Transverse colon (tissue), 4 donors: ENCODE results near the gene RBP3.

Experiments
- EP300 ChIP-seq: sonication (generic); formaldehyde crosslinking; IDR thresholded peaks from one replicate; pipeline ENCODE4 v1.6.1; 2017; ENCODE audit warnings: antibody characterized with exemption, low read depth
- POLR2A ChIP-seq: fragments of 450-650 bp; IDR thresholded peaks from one replicate; pipeline ENCODE4 v1.6.1; 2016; ENCODE audit warnings: antibody characterized with exemption, mild to moderate bottlenecking, moderate library complexity
- POLR2AphosphoS5 ChIP-seq, 3 donors: sonication (generic); formaldehyde crosslinking; IDR thresholded peaks; one replicate each; pipeline ENCODE4 v1.6.1; 2016; ENCODE audit warnings: antibody characterized with exemption in 3 of 3
- TF ChIP-seq, protein P1 (sequence below), 5 experiments: fragments of 200-600 bp in 3 of 5; fragments of 450-650 bp in 2 of 5; sonication (generic) in 3 of 5; IDR thresholded peaks; 1 replicate in 2 of 5; 2 replicates in 3 of 5; pipeline ENCODE4 v1.5.1; 2016 to 2017; ENCODE audit warnings: antibody characterized with exemption in 5 of 5, inconsistent platforms in 3 of 5, mild to moderate bottlenecking in 2 of 5, moderate library complexity in 1 of 5

GRCh38 chr10:47319784-47320183, 28.4 kb upstream of the RBP3 start:
- TF ChIP-seq, protein P1, sequence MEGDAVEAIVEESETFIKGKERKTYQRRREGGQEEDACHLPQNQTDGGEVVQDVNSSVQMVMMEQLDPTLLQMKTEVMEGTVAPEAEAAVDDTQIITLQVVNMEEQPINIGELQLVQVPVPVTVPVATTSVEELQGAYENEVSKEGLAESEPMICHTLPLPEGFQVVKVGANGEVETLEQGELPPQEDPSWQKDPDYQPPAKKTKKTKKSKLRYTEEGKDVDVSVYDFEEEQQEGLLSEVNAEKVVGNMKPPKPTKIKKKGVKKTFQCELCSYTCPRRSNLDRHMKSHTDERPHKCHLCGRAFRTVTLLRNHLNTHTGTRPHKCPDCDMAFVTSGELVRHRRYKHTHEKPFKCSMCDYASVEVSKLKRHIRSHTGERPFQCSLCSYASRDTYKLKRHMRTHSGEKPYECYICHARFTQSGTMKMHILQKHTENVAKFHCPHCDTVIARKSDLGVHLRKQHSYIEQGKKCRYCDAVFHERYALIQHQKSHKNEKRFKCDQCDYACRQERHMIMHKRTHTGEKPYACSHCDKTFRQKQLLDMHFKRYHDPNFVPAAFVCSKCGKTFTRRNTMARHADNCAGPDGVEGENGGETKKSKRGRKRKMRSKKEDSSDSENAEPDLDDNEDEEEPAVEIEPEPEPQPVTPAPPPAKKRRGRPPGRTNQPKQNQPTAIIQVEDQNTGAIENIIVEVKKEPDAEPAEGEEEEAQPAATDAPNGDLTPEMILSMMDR (IDR thresholded peaks at IDR 0.05) = no peak
- no peak for TF ChIP-seq EP300
- TF ChIP-seq POLR2A = no peak
- no peak for TF ChIP-seq POLR2AphosphoS5 (IDR thresholded peaks at IDR 0.05)
